H9 (cell line): ENCODE results near the gene TMEM176A. TPM values are rescaled to one million over a fixed set of nuclear protein-coding genes. Genes with fewer than 3 reads are reported as not detected.

Experiments
- DNase-seq: peaks from one replicate; pipeline ENCODE4 v3.0.0-alpha.2; 2017
- H2AFZ ChIP-seq: one replicate; pipeline ENCODE4 v1.6.1; 2013; ENCODE audit warnings: mild to moderate bottlenecking, low read length, control low read depth, moderate library complexity
- H2AK5ac ChIP-seq: 2 replicates; pipeline ENCODE4 v1.6.1; 2013; ENCODE audit warnings: low read length, control low read depth, mixed read lengths; ENCODE audit not compliant: insufficient read length
- H2BK120ac ChIP-seq: one replicate; pipeline ENCODE4 v1.6.1; 2013; ENCODE audit warnings: low read depth, mild to moderate bottlenecking, low read length, control low read depth, inconsistent platforms; ENCODE audit not compliant: poor library complexity, severe bottlenecking
- H2BK12ac ChIP-seq: 2 replicates; pipeline ENCODE4 v1.6.1; 2013; ENCODE audit warnings: low read length, control low read depth, mixed read lengths, low read depth; ENCODE audit not compliant: insufficient read length
- H2BK15ac ChIP-seq: 2 replicates; pipeline ENCODE4 v1.6.1; 2013; ENCODE audit warnings: low read depth, low read length, control low read depth
- H2BK20ac ChIP-seq: one replicate; pipeline ENCODE4 v1.6.1; 2013; ENCODE audit warnings: low read depth, mild to moderate bottlenecking, low read length, control low read depth, inconsistent platforms; ENCODE audit not compliant: poor library complexity, severe bottlenecking
- H2BK5ac ChIP-seq: 2 replicates; pipeline ENCODE4 v1.6.1; 2013; ENCODE audit warnings: low read length, control low read depth, mixed read lengths; ENCODE audit not compliant: insufficient read length
- H3K14ac ChIP-seq: 2 replicates; pipeline ENCODE4 v1.6.1; 2013; ENCODE audit warnings: low read length, control low read depth; ENCODE audit not compliant: insufficient read depth
- H3K18ac ChIP-seq: 2 replicates; pipeline ENCODE4 v1.6.1; 2013; ENCODE audit warnings: low read depth, mild to moderate bottlenecking, mixed read lengths, low read length, control low read depth; ENCODE audit not compliant: insufficient read length
- H3K23ac ChIP-seq: 2 replicates; pipeline ENCODE4 v1.6.1; 2013; ENCODE audit warnings: low read length, control low read depth, mixed read lengths, low read depth; ENCODE audit not compliant: insufficient read length
- H3K23me2 ChIP-seq: 2 replicates; pipeline ENCODE4 v1.6.1; 2013; ENCODE audit warnings: low read depth, mild to moderate bottlenecking, mixed read lengths, low read length, control low read depth; ENCODE audit not compliant: insufficient read length, poor library complexity, severe bottlenecking
- H3K27ac ChIP-seq: 2 replicates; pipeline ENCODE4 v1.5.1; 2013; ENCODE audit warnings: low read length, control low read depth, mixed read lengths, low read depth; ENCODE audit not compliant: insufficient read length
- H3K27me3 ChIP-seq: 2 replicates; pipeline ENCODE4 v1.6.1; 2013; ENCODE audit warnings: low read length, control low read depth, inconsistent platforms; ENCODE audit not compliant: insufficient read depth
- H3K4ac ChIP-seq: 2 replicates; pipeline ENCODE4 v1.6.1; 2013; ENCODE audit warnings: low read depth, mild to moderate bottlenecking, control low read depth, inconsistent platforms, low read length, moderate library complexity
- H3K4me1 ChIP-seq: 2 replicates; pipeline ENCODE4 v1.6.1; 2013; ENCODE audit warnings: low read length, control low read depth, inconsistent platforms; ENCODE audit not compliant: insufficient read depth
- H3K4me2 ChIP-seq: 2 replicates; pipeline ENCODE4 v1.6.1; 2013; ENCODE audit warnings: low read length, control low read depth, mixed read lengths; ENCODE audit not compliant: insufficient read length, insufficient read depth
- H3K56ac ChIP-seq: 2 replicates; pipeline ENCODE4 v1.6.1; 2013; ENCODE audit warnings: low read depth, mild to moderate bottlenecking, mixed read lengths, low read length, control low read depth; ENCODE audit not compliant: insufficient read length
- H3K79me1 ChIP-seq: 2 replicates; pipeline ENCODE4 v1.6.1; 2013; ENCODE audit warnings: low read depth, mild to moderate bottlenecking, moderate library complexity, low read length, control low read depth, inconsistent platforms; ENCODE audit not compliant: insufficient read depth, poor library complexity, severe bottlenecking
- H3K79me2 ChIP-seq: 2 replicates; pipeline ENCODE4 v1.6.1; 2013; ENCODE audit warnings: low read length, control low read depth, inconsistent platforms; ENCODE audit not compliant: insufficient read depth
- H3K9ac ChIP-seq: 2 replicates; pipeline ENCODE4 v1.6.1; 2013; ENCODE audit warnings: low read length, control low read depth, mixed read lengths; ENCODE audit not compliant: insufficient read length; ENCODE audit errors: extremely low read depth
- H3K9me3 ChIP-seq: one replicate; pipeline ENCODE4 v1.6.1; 2013; ENCODE audit warnings: low read depth, low read length, inconsistent platforms; ENCODE audit not compliant: control insufficient read depth
- H3T11ph ChIP-seq: one replicate; pipeline ENCODE4 v1.6.1; 2013; ENCODE audit warnings: mild to moderate bottlenecking, low read length, control low read depth, inconsistent platforms
- H4K20me1 ChIP-seq: one replicate; pipeline ENCODE4 v1.6.1; 2013; ENCODE audit not compliant: control insufficient read depth, insufficient read length, insufficient read depth
- H4K5ac ChIP-seq: 2 replicates; pipeline ENCODE4 v1.6.1; 2013; ENCODE audit warnings: low read depth, mild to moderate bottlenecking, mixed read lengths, low read length, control low read depth; ENCODE audit not compliant: insufficient read length
- H4K8ac ChIP-seq: replicated peaks from 2 replicates; pipeline ENCODE4 v1.6.1; 2013; ENCODE audit warnings: low read length, control low read depth, mixed read lengths, low read depth; ENCODE audit not compliant: insufficient read length
- H4K91ac ChIP-seq: 2 replicates; pipeline ENCODE4 v1.6.1; 2013; ENCODE audit warnings: low read depth, mild to moderate bottlenecking, moderate library complexity, mixed read lengths, low read length, control low read depth; ENCODE audit not compliant: insufficient read length
- H3K27ac Mint-ChIP-seq, 3 experiments: 2 replicates in 2 of 3; 3 replicates in 1 of 3; pipeline ENCODE4 v1.8.0; 2020 to 2021; ENCODE audit warnings: mixed read lengths in 3 of 3, mild to moderate bottlenecking in 1 of 3, moderate library complexity in 1 of 3
- H3K27me3 Mint-ChIP-seq: 2 replicates; pipeline ENCODE4 v1.8.0; 2021; ENCODE audit warnings: low read depth, mild to moderate bottlenecking, moderate library complexity, mixed read lengths
- H3K36me3 Mint-ChIP-seq, 3 experiments: 2 replicates in 2 of 3; 3 replicates in 1 of 3; pipeline ENCODE4 v1.8.0; 2020 to 2021; ENCODE audit warnings: low read depth in 3 of 3, mixed read lengths in 3 of 3; ENCODE audit not compliant: insufficient read depth in 1 of 3
- H3K4me1 Mint-ChIP-seq, 2 experiments: 2 replicates each; pipeline ENCODE4 v1.8.0; 2020; ENCODE audit warnings: mixed read lengths in 2 of 2
- H3K4me3 Mint-ChIP-seq, 2 experiments: 2 replicates in 1 of 2; 3 replicates in 1 of 2; pipeline ENCODE4 v1.8.0; 2020 to 2021; ENCODE audit warnings: mild to moderate bottlenecking in 2 of 2, mixed read lengths in 2 of 2, moderate library complexity in 1 of 2
- H3K9me3 Mint-ChIP-seq, 2 experiments: 2 replicates in 1 of 2; 3 replicates in 1 of 2; pipeline ENCODE4 v1.8.0; 2020; ENCODE audit warnings: mild to moderate bottlenecking in 2 of 2, mixed read lengths in 2 of 2, moderate library complexity in 1 of 2
- CTCF ChIP-seq: fragments of 200-600 bp; sonication (generic); conservative IDR thresholded peaks from 3 replicates; pipeline ENCODE4 v1.8.0; 2021; ENCODE audit warnings: antibody characterized with exemption, mild to moderate bottlenecking
- WGBS: extraction: QIAGEN DNeasy Blood & Tissue Kit; methylation state at CpG from one replicate; pipeline ENCODE4 v1.1.7; 2013; ENCODE audit warnings: missing lambda C conversion rate, low lambda C conversion rate, mixed read lengths; ENCODE audit not compliant: insufficient read length; ENCODE audit errors: extremely low coverage; 5-methylcytosine and 5-hydroxymethylcytosine counted together
- total RNA-seq: library from RNA; stranded (reverse); gene quantifications from 2 replicates; pipeline ENCODE4 v1.2.1, GENCODE V29; 2021

TMEM176A gene
- total RNA-seq, 1 experiment from 2014 or later: not detected

- Histone ChIP-seq H4K91ac (no peak overlapping the region), H3T11ph (no peak overlapping the region), H3K4ac (no peak overlapping the region), H2AK5ac (no peak overlapping the region), H3K23me2 (peaks cover 8% of the 10 kb centered on the region), H2BK15ac (no peak overlapping the region), H3K56ac (no peak overlapping the region), H3K79me1 (no peaks in the 10 kb centered on the region), H4K8ac (no peak overlapping the region), H2BK120ac (no peak overlapping the region), H2BK12ac (no peak overlapping the region), H3K9me3 (no peaks in the 10 kb centered on the region), H3K9ac (no peak overlapping the region), H3K14ac (no peak overlapping the region), H3K4me2 (no peak overlapping the region), H3K79me2 (no peaks in the 10 kb centered on the region), H3K4me1 (no peaks in the 10 kb centered on the region), H2BK5ac (no peak overlapping the region), H3K23ac (no peak overlapping the region), H3K27me3 (peaks cover 35% of the 10 kb centered on the region), H3K27ac (no peak overlapping the region), H4K20me1 (no peaks in the 10 kb centered on the region), H2BK20ac (no peak overlapping the region), H4K5ac (no peak overlapping the region), H3K18ac (no peak overlapping the region), H2AFZ (no peak overlapping the region)
- Mint-ChIP-seq H3K27me3 (peaks cover 66% of the 10 kb centered on the region), H3K4me3 (peak overlapping the region in 1 of 2 experiments; percentile 76; a peak in 2 of 5 replicates), H3K36me3 (peaks cover 0 to 6% (median 4%) of the 10 kb centered on the region in 3 experiments; a peak in 3 of 7 replicates), H3K4me1 (peaks cover 0 to 17% of the 10 kb centered on the region in 2 experiments; a peak in 2 of 4 replicates), H3K9me3 (peaks cover 5 to 13% of the 10 kb centered on the region in 2 experiments; a peak in 4 of 5 replicates), H3K27ac (no peak overlapping the region)
- DNase-seq: no peak
- TF ChIP-seq CTCF: no peak
- WGBS: no CpG with 5 or more reads among the region's 3 CpGs
Observed at GRCh38 chr7:150799156-150799555, 1.4 kb upstream of the TMEM176A start.
